ENCODE results near the gene ENTPD1.

ENTPD1 gene

DNA sequence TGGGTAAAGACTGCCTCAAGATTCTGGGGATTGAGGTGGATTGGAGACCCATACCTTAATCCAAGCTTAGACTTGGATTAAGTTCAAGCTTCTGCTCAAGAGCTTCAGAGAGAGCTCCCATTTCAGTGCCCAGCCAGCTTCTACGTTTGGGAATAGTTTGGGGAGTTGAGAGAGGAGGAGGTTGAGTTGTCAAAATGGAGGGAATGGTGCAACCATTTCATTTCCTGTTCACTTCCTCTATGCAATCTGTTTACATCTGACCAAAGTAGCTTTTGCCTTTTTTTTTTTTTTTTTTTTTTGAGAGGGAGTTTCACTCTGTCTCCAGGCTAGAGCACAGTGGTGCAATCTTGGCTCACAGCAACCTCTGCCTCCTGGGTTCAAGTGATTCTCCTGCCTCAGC lies 65.8 kb downstream of the ENTPD1 start:
- DNase-seq (ENCODE audit: low read depth in 2 of 2, low spot score in 1 of 2) = no peak

DNA sequence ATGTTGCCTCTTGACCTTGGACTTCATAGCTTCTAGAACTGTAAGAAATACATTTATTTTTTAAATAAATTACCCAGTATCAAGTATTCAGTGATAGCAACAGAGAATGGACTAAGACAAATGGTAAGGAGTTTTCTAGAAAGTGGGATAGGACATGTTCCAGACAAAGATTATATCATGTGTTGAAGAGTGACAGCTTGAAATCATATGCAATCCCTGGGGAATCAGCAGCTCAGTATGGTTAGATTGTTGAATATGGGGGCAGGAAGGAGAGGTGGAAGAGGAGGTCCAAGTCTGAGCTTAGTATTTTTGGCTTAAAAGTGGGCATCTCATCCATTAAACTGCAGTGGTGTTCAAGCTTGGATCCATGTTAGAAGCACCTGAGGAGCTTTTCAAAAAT lies 74.1 kb downstream of the ENTPD1 start:
- no peak for DNase-seq (ENCODE audit: low read depth in 2 of 2, low spot score in 1 of 2)

DNA sequence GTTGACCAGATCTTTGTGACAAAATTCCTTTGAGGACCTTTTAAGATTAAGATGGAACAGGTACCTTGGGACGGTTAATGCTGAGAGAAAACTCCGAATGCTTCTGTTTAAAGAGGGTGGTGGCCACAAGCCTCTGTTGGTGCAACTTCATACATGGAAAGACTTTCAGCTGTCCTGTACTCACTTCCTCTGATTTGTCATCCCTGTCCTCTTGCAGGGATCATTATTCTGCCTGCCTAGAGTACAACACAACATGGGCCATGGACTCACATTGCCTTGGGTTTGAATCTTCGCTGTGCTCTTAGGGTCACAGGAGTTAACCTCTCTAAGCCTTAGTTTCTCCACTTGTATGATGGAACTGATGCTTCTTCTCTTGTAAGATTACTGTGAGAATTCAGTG lies 75.1 kb downstream of the ENTPD1 start:
- no peak for DNase-seq (ENCODE audit: low read depth in 2 of 2, low spot score in 1 of 2)

- DNase-seq (ENCODE audit: low read depth in 2 of 2, low spot score in 1 of 2) = no peak
Observed at GRCh38 chr10:95831515-95831914, 75.6 kb downstream of the ENTPD1 start.

DNA sequence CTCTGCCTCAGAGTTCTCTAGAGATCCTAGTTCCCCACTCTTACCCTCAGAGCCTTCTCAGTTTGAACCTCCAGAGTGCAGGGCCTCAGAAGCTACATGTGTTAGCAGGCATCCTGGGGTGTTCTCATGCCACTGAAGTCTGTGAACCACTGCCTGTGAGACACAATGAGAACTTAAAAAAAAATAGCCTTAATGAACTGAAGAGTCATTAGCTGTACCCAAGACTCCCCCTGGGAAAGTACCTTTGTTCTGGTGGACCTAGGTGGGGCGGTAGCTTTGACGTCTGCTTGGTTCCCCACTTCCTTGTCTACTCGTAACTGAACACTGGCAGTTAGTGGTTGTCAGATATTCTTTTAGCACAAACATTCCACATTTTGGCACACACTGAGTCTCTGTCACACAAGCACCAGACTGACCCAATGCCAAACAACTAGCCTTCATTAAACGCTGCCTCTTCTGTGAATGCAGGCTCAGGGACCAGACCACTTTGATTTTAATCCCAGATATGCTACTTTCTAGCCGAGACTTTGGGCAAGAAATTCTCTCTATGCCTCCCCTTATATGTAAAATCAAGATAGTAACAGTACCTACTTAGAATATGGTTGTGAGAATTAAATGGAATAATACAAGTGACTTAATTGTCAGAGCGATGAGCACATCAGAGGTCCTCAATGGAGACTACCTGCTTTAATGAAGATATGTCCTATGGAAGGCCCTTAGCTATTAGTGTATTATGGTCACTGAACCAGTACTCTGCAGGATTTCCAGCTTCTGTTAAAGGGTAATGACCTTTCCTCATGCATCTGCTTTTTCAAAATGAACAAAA lies 76.5 kb downstream of the ENTPD1 start:
- peak in 1 of 2 donors; percentile 5 for DNase-seq (ENCODE audit: low read depth in 2 of 2, low spot score in 1 of 2)

DNA sequence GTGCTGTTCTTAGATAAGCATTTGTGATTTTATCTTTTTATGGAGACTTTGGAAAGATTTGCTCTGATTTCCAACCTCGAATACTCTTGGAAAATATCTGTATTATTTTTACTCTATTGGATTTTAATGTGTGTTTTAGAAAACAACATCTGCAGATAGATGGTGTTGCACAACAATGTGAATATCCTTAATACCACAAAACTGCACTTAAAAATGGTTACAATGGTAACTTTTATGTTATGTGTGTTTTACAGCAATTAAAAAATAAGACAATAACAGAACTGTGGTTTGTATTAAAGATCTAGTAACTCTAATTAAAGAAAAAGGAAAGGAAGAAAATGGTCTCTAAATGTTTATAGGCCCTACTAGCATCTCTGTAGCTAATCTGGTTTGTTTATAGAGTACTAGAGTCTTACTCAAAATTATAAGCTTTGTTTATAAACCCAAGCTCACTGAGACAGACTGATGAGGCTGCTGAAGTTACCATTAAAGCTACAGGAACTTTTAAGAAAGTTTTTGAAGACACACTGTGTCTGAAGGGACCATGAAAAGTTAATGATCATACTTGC lies 77.2 kb downstream of the ENTPD1 start:
- no peak for DNase-seq (ENCODE audit: low read depth in 2 of 2, low spot score in 1 of 2)

DNA sequence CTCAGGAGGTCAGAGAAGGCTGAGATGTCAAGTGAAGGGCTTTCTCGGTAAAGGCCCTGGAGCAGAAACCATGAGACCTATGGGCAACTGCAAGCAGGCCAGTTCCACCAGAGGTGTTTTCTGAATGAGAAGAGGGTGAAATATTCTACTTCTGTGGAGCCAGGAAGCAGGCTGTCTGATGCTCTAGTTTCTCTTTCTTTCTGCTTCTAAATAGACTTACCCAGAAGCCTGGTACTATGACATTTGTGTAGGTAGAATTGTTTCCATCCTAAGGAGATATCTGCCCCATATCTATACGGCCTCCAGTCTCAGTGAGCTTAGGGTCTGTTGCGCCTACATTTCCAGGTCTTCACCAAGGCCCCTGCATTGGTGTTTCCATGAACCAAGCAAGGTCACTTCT lies 78.4 kb downstream of the ENTPD1 start:
- no peak for DNase-seq (ENCODE audit: low read depth in 2 of 2, low spot score in 1 of 2)

- DNase-seq (ENCODE audit: low read depth in 2 of 2, low spot score in 1 of 2) = no peak
Observed at GRCh38 chr10:95835149-95835860, 79.3 kb downstream of the ENTPD1 start.

- no peak for DNase-seq (ENCODE audit: low read depth in 2 of 2, low spot score in 1 of 2)
Observed at GRCh38 chr10:95835911-95836310, 79.9 kb downstream of the ENTPD1 start.

DNA sequence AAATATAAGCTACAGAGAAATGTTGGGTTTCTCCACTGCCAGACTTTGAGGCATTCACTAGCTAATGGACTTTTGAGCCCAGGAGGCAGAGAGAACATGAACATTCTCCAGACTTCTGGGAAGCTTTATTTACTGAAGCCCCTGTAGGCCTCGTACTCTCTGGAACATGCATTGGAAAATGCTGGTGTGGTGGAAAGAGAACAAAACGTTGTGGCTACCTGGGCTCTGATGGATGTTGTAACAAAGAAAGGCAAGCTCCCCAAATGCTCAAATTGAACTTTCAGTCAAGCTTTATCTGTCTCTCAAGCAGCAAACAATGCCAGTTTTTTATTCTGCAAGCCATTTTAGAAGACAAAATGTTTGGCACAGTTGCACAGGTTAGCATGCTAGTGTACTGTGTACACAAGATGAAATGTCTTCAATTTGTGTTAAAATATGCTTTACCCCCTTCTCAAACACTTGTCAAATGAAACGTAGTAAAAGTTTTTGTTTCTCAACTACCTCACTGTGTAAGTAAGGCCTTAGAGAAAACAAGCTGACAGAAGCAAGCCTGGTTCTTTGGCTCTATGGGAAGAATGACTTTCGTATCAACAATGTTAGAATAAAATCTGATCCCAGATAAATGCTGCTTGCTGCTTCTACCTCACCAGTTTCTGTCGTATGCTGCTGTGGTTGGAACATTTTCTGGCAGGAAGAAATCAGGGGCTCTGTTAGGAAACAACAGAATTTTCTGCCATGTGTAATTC lies 80.8 kb downstream of the ENTPD1 start:
- no peak for DNase-seq (ENCODE audit: low read depth in 2 of 2, low spot score in 1 of 2)

DNA sequence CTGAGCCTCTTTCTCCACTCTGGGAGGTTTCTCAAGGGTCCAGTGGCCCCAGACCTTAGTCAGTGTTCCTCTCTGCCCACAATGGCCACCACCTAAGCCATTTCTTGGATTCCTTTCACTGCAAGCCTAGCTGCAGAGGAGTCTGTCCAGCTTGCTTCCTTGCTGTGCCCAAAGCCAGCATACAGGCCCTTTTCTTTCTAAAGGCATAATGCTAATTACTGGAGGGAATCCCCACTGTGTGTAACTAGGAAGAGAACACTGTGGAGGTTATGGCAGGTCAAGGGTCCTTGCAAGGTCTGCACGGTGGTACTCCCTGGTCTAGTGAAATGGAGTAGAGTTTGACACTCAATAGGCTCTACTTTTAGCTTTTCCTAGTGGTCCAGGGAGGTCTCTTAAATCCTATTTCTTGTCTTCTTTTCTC lies 81.4 kb downstream of the ENTPD1 start:
- DNase-seq (ENCODE audit: low read depth in 2 of 2, low spot score in 1 of 2) = no peak

DNA sequence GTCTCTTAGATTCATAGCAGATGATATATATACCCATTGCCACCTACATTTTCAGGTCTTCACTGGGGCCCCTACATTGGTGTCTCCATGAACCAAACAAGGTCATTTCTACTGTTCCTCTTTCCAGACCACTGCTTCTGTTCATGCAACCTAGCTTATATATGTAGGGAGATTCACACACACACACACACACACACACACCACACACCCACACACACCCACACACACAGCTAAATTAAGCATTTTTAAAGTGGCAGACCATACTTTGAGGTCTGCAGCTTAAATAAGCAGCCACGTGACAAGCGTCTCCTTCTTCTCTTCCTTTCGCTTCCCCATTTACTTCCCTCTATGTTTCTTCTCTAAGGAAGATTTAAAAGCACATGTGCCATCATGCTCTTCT lies 81.8 kb downstream of the ENTPD1 start:
- DNase-seq (ENCODE audit: low read depth in 2 of 2, low spot score in 1 of 2) = no peak

DNA sequence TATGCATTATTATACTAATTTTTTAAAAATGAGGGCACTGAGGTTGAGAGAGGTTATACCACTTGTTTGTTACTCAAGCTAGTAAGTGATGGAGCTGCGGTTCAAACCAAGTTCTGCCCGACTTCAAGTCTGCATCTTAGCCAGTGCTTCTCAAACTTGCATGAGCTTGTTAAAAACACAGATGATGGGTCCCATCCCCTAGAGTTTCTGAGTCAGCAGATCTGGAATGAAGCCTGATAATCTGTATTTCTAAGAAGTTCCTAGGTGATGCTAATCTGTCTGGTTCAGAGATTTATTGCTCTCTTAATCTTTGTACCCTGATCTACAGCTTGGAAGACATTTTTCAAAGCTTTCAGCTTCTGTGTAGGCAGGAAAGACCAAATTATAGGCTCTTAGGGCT lies 84.2 kb downstream of the ENTPD1 start:
- no peak for DNase-seq (ENCODE audit: low read depth in 2 of 2, low spot score in 1 of 2)

DNA sequence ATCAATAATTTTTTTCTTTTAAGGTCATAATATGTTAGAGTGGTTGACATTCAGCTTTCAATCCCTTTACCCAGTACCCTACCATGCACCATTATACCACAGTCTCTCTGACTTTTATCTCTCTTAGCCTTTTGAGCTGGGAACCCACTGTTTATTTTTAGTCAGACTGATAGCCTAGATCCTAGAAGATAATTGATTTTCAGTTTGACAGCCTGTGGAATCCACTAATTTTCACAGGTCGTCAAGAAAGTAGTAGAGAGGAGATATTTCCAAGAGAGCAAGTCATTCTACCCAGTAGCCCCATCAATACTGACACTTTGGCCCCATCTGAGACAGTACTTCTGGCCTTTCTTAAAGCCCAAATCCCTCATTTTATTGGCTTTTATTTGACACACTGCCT lies 84.7 kb downstream of the ENTPD1 start:
- no peak for DNase-seq (ENCODE audit: low read depth in 2 of 2, low spot score in 1 of 2)

- DNase-seq (ENCODE audit: low read depth in 2 of 2, low spot score in 1 of 2) = no peak
Observed at GRCh38 chr10:95841661-95842498, 85.9 kb downstream of the ENTPD1 start.

GRCh38 chr10:95845411-95845810 lies 89.4 kb downstream of the ENTPD1 start:
- no peak for DNase-seq (ENCODE audit: low read depth in 2 of 2, low spot score in 1 of 2)

- no peak for DNase-seq (ENCODE audit: low read depth in 2 of 2, low spot score in 1 of 2)
Observed at GRCh38 chr10:95847007-95847406, 91.0 kb downstream of the ENTPD1 start.

- DNase-seq (ENCODE audit: low read depth in 2 of 2, low spot score in 1 of 2) = no peak
Observed at GRCh38 chr10:95848841-95849240, 92.9 kb downstream of the ENTPD1 start.

- no peak for DNase-seq (ENCODE audit: low read depth in 2 of 2, low spot score in 1 of 2)
Observed at GRCh38 chr10:95850791-95851190, 94.8 kb downstream of the ENTPD1 start.

- no peak for DNase-seq (ENCODE audit: low read depth in 2 of 2, low spot score in 1 of 2)
Observed at GRCh38 chr10:95860166-95860940, 104.4 kb downstream of the ENTPD1 start.
